Measurements from ENCODE around the gene TPRKB.

- TF ChIP-seq CTCF (IDR thresholded peaks at IDR 0.05) (no peak), POLR2A (IDR thresholded peaks at IDR 0.05) (no peak)
Observed at GRCh38 chr2:73698101-73698500, 39.0 kb downstream of the TPRKB start.
